DND-41 (cell line): ENCODE measurements around the gene RNF220.

Experiments used
- EZH2 ChIP-seq: IDR thresholded peaks from 3 replicates; pipeline ENCODE4 v1.6.1; 2012; ENCODE audit warnings: borderline replicate concordance, low read depth, mild to moderate bottlenecking, moderate library complexity, low read length, inconsistent platforms; ENCODE audit not compliant: severe bottlenecking
- TF ChIP-seq, protein P1 (sequence below): IDR thresholded peaks from 2 replicates; pipeline ENCODE4 v1.5.1; 2012; ENCODE audit warnings: borderline replicate concordance, low read length, moderate library complexity, mild to moderate bottlenecking; ENCODE audit not compliant: poor library complexity, severe bottlenecking; ENCODE audit errors: extremely low read depth

DNA sequence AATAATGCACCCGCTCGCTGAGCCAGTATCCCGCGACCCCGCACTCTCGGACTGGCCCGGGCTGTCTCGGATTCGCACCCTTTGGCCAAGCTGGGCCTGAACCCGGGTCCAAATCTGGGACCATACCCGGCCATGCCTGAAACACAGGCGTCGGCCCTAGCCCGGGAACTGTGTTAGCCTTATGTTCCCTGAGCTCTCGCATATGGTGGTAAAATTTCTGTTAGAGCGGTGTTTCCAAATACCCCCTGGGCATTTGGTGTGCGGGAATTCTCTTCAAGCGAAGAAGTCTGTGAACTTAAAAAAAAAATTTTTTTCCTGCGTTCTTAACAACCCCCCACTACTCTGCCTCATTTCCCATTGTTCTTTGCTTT is 3.1 kb downstream of the RNF220 start:
- TF ChIP-seq, protein P1, sequence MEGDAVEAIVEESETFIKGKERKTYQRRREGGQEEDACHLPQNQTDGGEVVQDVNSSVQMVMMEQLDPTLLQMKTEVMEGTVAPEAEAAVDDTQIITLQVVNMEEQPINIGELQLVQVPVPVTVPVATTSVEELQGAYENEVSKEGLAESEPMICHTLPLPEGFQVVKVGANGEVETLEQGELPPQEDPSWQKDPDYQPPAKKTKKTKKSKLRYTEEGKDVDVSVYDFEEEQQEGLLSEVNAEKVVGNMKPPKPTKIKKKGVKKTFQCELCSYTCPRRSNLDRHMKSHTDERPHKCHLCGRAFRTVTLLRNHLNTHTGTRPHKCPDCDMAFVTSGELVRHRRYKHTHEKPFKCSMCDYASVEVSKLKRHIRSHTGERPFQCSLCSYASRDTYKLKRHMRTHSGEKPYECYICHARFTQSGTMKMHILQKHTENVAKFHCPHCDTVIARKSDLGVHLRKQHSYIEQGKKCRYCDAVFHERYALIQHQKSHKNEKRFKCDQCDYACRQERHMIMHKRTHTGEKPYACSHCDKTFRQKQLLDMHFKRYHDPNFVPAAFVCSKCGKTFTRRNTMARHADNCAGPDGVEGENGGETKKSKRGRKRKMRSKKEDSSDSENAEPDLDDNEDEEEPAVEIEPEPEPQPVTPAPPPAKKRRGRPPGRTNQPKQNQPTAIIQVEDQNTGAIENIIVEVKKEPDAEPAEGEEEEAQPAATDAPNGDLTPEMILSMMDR = no peak
- no peak for TF ChIP-seq EZH2
